OCI-LY1 (cell line): Measurements from ENCODE around the gene PRSS53.

Source experiments
- EZH2 ChIP-seq: fragments of 200-600 bp; sonication (generic), shearing (Covaris generic); IDR thresholded peaks from 2 replicates; pipeline ENCODE4 v1.8.0; 2017; ENCODE audit warnings: borderline replicate concordance, mixed run types, mild to moderate bottlenecking, antibody characterized with exemption, low read length, moderate library complexity, mixed read lengths
- TF ChIP-seq, protein P1 (sequence below): fragments of 200-600 bp; sonication (generic), shearing (Covaris generic); IDR thresholded peaks from 2 replicates; pipeline ENCODE4 v1.5.1; 2017; ENCODE audit warnings: mild to moderate bottlenecking, antibody characterized with exemption, low read length, moderate library complexity, mixed read lengths

DNA sequence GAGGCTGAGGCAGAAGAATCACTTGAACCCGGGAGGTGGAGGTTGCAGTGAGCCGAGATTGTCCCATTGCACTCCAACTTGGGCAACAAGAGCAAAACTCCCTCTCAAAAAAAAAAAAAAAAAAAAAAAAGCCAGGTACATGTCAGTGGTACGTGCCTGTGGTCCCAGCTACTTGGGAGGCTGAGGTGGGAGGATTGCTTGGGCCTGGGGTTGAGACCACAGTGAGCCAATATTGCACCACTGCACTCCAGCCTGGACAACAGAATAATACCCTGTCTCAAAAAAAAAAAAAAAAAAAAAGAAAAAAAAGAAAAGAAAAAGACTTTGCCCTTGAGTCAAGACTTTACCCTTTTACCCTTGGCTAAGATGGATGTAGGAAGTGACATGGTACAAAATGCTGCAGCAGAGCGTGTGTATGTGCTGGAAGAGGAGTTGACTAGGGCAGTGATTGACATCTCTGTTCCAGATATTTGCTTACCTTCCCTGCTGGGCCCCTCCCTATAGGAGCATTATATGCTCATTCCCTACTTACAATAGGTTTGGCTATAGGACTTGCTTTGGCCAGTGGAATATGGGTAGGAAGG, 44.8 kb downstream of the PRSS53 start:
- TF ChIP-seq, protein P1, sequence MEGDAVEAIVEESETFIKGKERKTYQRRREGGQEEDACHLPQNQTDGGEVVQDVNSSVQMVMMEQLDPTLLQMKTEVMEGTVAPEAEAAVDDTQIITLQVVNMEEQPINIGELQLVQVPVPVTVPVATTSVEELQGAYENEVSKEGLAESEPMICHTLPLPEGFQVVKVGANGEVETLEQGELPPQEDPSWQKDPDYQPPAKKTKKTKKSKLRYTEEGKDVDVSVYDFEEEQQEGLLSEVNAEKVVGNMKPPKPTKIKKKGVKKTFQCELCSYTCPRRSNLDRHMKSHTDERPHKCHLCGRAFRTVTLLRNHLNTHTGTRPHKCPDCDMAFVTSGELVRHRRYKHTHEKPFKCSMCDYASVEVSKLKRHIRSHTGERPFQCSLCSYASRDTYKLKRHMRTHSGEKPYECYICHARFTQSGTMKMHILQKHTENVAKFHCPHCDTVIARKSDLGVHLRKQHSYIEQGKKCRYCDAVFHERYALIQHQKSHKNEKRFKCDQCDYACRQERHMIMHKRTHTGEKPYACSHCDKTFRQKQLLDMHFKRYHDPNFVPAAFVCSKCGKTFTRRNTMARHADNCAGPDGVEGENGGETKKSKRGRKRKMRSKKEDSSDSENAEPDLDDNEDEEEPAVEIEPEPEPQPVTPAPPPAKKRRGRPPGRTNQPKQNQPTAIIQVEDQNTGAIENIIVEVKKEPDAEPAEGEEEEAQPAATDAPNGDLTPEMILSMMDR = no peak
- no peak for TF ChIP-seq EZH2
